ENCODE measurements around the gene LRRC7. TPM values are rescaled to one million over a fixed set of nuclear protein-coding genes. Genes with fewer than 3 reads are reported as not detected.

LRRC7 gene
- total and polyA plus RNA-seq, 2 of the 8 experiments (the other 6 are each of a cell fraction or from before 2014, with no cell fraction given): 0.03 to 0.17 TPM

- Histone ChIP-seq H3K79me2 (ENCODE audit: control insufficient read depth in 1 of 2, insufficient read depth in 2 of 2, low read length in 2 of 2) (no peaks in the 10 kb centered on the region), H4K20me1 (replicated peaks in 1 of 2; ENCODE audit: control insufficient read depth in 1 of 2, insufficient read depth in 2 of 2, low read length in 2 of 2) (no peaks in the 10 kb centered on the region), H2AK5ac (ENCODE audit: low read depth, low read length) (no peak overlapping the region), H3K79me1 (ENCODE audit: low read depth, low read length) (no peaks in the 10 kb centered on the region), H2BK20ac (ENCODE audit: low read length) (no peak overlapping the region), H3K23ac (ENCODE audit: insufficient read length) (no peak overlapping the region), H3K4me1 (replicated peaks in 1 of 4; ENCODE audit: control insufficient read depth in 3 of 4, insufficient read depth in 4 of 4, low read length in 3 of 4) (no peaks in the 10 kb centered on the region), H2AFZ (ENCODE audit: low read length) (no peak overlapping the region), H3K4me2 (ENCODE audit: insufficient read depth in 1 of 2, low read depth in 2 of 2, low read length in 2 of 2) (no peak overlapping the region), H3K14ac (ENCODE audit: insufficient read length) (no peak overlapping the region), H3K4me3 (ENCODE audit: extremely low read depth in 1 of 4, insufficient read depth in 2 of 4, low read depth in 3 of 4, low read length in 4 of 4) (no peak overlapping the region), H2BK12ac (ENCODE audit: low read depth, low read length) (no peak overlapping the region), H3K4ac (replicated peaks; ENCODE audit: insufficient read length, low read depth, low read length) (no peak overlapping the region), H3K9ac (replicated peaks in 1 of 4; ENCODE audit: extremely low read depth in 1 of 4, low read depth in 3 of 4, low read length in 3 of 4) (no peak overlapping the region), H2BK120ac (replicated peaks; ENCODE audit: low read depth, low read length) (no peak overlapping the region), H4K5ac (ENCODE audit: insufficient read length, low read depth, low read length) (no peak overlapping the region), H2BK15ac (ENCODE audit: low read length) (no peak overlapping the region), H3K9me3 (ENCODE audit: insufficient read depth in 2 of 2, low read depth in 1 of 2, low read length in 1 of 2) (no peaks in the 10 kb centered on the region), H4K8ac (ENCODE audit: extremely low read depth, insufficient read depth, low read length) (no peak overlapping the region), H4K91ac (replicated peaks; ENCODE audit: insufficient read length, low read length) (no peak overlapping the region), H3K27ac (ENCODE audit: low read depth, low read length) (no peak overlapping the region), H3K36me3 (ENCODE audit: control insufficient read depth in 2 of 4, insufficient read depth in 4 of 4, low read length in 3 of 4) (no peaks in the 10 kb centered on the region), H2BK5ac (ENCODE audit: low read depth, low read length) (no peak overlapping the region), H3K27me3 (replicated peaks in 1 of 4; ENCODE audit: control insufficient read depth in 3 of 4, extremely low read depth in 1 of 4, insufficient read depth in 3 of 4, low read length in 3 of 4) (no peaks in the 10 kb centered on the region), H3K18ac (ENCODE audit: extremely low read depth, low read length) (no peak overlapping the region), H3K56ac (replicated peaks; ENCODE audit: insufficient read length, low read depth, low read length) (no peak overlapping the region), H3K23me2 (ENCODE audit: low read depth, low read length) (no peaks in the 10 kb centered on the region)
- DNase-seq (ENCODE audit: low read depth in 1 of 2, low spot score in 2 of 2): no peak
- TF ChIP-seq CBX8 (IDR thresholded peaks at IDR 0.05; ENCODE audit: borderline replicate concordance, low read depth, low read length) (no peak), SP4 (IDR thresholded peaks at IDR 0.05; ENCODE audit: low read length) (no peak), SIRT6 (IDR thresholded peaks at IDR 0.05; ENCODE audit: low read length) (no peak), MAFK (IDR thresholded peaks at IDR 0.05; ENCODE audit: low read depth, low read length) (no peak), KDM5A (IDR thresholded peaks at IDR 0.05; ENCODE audit: low read length) (no peak), USF2 (IDR thresholded peaks at IDR 0.05; ENCODE audit: low read length) (no peak), YY1 (IDR thresholded peaks at IDR 0.05; ENCODE audit: low read depth, low read length) (no peak), EZH2 (IDR thresholded peaks at IDR 0.05; ENCODE audit: low read depth, low read length, severe bottlenecking) (no peak), TEAD4 (IDR thresholded peaks at IDR 0.05; ENCODE audit: low read depth, low read length) (no peak), RXRA (IDR thresholded peaks at IDR 0.05; ENCODE audit: insufficient read depth, low read depth, low read length) (no peak)
- POLR2A ChIA-PET (ENCODE audit: partially characterized antibody): interaction anchor here (0.6 kb wide), 1 partner anchor 188 kb away, joined by 3 read pairs; no protein-coding TSS in a partner anchor
- CTCF ChIA-PET (ENCODE audit: partially characterized antibody): no interaction called here
- WGBS, 2 experiments (ENCODE audit: extremely low coverage in 1 of 2, insufficient coverage in 1 of 2, insufficient read length in 1 of 2, insufficient replicate concordance in 2 of 2, low coverage in 1 of 2, low lambda C conversion rate in 2 of 2, missing lambda C conversion rate in 1 of 2): 83% methylated on average over 1 of the region's 1 CpG; no CpG with 5 or more reads in 1 of the 2 experiments
- FAIRE-seq: no peak
Measured at GRCh38 chr1:70003211-70003908, 435.6 kb downstream of the LRRC7 start.
